Smooth muscle cell (in vitro differentiated cells): ENCODE results near the gene MPST. TPM values are rescaled to one million over a fixed set of nuclear protein-coding genes. Genes with fewer than 3 reads are reported as not detected.
"Not testable (repeated sequence)": the region's sequence is repeated elsewhere in the genome, so short reads cannot be mapped to it uniquely, and the experiment has no call there.

Experiments
- DNase-seq: peaks from one replicate; lab custom pipeline; 2025; ENCODE audit not compliant: unreplicated experiment; lab: John Stamatoyannopoulos, UW
- H2AFZ ChIP-seq: fragments of 200-600 bp; sonication (generic); 2 replicates; pipeline ENCODE4 v1.6.0; 2016; ENCODE audit warnings: antibody characterized with exemption, low read depth, mild to moderate bottlenecking
- H3F3A ChIP-seq: fragments of 200-600 bp; sonication (generic); 2 replicates; pipeline ENCODE4 v1.6.0; 2017; ENCODE audit warnings: antibody characterized with exemption, low read depth
- H3K27ac ChIP-seq: fragments of 200-600 bp; sonication (generic); 2 replicates; pipeline ENCODE4 v1.5.1; 2016; ENCODE audit warnings: low read depth, mild to moderate bottlenecking
- H3K27me3 ChIP-seq: fragments of 200-600 bp; sonication (generic); 2 replicates; pipeline ENCODE4 v1.6.1; 2016; ENCODE audit warnings: low read depth, mild to moderate bottlenecking
- H3K36me3 ChIP-seq: fragments of 200-600 bp; sonication (generic); 2 replicates; pipeline ENCODE4 v1.5.1; 2016; ENCODE audit warnings: low read depth
- H3K4me1 ChIP-seq: fragments of 200-600 bp; sonication (generic); 2 replicates; pipeline ENCODE4 v1.5.1; 2016; ENCODE audit warnings: low read depth
- H3K4me2 ChIP-seq: fragments of 200-600 bp; sonication (generic); 2 replicates; pipeline ENCODE4 v1.6.0; 2016; ENCODE audit warnings: mild to moderate bottlenecking
- H3K4me3 ChIP-seq: fragments of 200-600 bp; sonication (generic); 2 replicates; pipeline ENCODE4 v1.5.1; 2016; ENCODE audit warnings: mild to moderate bottlenecking
- H3K79me2 ChIP-seq: fragments of 200-600 bp; sonication (generic); 2 replicates; pipeline ENCODE4 v1.6.0; 2016; ENCODE audit warnings: low read depth, mild to moderate bottlenecking
- H3K9ac ChIP-seq: fragments of 200-600 bp; sonication (generic); 2 replicates; pipeline ENCODE4 v1.6.0; 2016; ENCODE audit warnings: low read depth
- H3K9me3 ChIP-seq: fragments of 200-600 bp; sonication (generic); replicated peaks from 2 replicates; pipeline ENCODE4 v1.5.1; 2016; ENCODE audit warnings: low read depth
- H4K20me1 ChIP-seq: fragments of 200-600 bp; sonication (generic); 2 replicates; pipeline ENCODE4 v1.6.0; 2016; ENCODE audit warnings: low read depth
- WGBS: methylation state at CpG from one replicate; pipeline ENCODE4 v1.1.7; 2016; ENCODE audit warnings: low lambda C conversion rate; 5-methylcytosine and 5-hydroxymethylcytosine counted together
- polyA plus RNA-seq: library from polyadenylated mRNA; unstranded; fragments of >200 nt; fragmentation: Nextera tagmentation; extraction: Ambion mirVana; gene quantifications from 2 replicates; pipeline ENCODE4 v1.2.1, GENCODE V29; 2016
- total RNA-seq: library from RNA; depleted of rRNA; stranded (reverse); fragments of >200 nt; gene quantifications from 2 replicates; pipeline ENCODE4 v1.2.3, GENCODE V29; 2014
- TF ChIP-seq, protein P1 (sequence below): fragments of 200-600 bp; sonication (generic); IDR thresholded peaks from 2 replicates; pipeline ENCODE4 v1.5.1; 2017; ENCODE audit warnings: borderline replicate concordance, mild to moderate bottlenecking, antibody characterized with exemption; ENCODE audit not compliant: insufficient read depth, poor library complexity, severe bottlenecking

MPST gene
- total and polyA plus RNA-seq, 2 experiments from 2014 or later, result 49.9 to 119 TPM

DNA sequence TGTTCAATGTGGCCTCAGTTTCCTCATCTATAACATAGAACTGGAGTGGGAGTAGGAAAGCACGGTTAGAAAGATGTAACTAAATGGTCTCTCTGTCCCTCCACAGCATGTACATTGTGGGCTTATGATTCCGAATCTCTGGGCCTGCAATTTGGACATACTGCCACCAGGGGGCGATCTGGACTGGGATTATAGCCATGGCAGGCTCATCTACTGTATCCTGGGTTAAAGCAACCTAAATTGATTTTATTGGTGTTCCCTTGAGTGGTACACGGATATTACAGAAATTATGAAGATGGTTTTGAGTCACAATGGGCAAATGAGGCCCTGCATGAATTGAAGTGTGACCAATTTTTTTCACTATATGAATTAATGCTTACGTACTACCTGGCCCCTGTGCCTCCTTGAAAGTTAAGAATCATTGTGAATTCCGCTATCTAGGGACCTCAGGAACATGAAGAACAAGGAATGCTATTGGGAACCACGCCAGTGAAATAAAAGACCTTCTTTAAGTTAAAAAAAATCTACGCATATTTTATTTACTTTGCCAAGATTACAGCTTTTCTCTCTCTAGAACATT, 33.2 kb upstream of the MPST start:
- H3K4me1 ChIP-seq, result no peaks in the 10 kb centered on the region
- H2AFZ ChIP-seq, result no peak overlapping the region
- no peaks in the 10 kb centered on the region for H3K79me2 ChIP-seq
- TF ChIP-seq, protein P1, sequence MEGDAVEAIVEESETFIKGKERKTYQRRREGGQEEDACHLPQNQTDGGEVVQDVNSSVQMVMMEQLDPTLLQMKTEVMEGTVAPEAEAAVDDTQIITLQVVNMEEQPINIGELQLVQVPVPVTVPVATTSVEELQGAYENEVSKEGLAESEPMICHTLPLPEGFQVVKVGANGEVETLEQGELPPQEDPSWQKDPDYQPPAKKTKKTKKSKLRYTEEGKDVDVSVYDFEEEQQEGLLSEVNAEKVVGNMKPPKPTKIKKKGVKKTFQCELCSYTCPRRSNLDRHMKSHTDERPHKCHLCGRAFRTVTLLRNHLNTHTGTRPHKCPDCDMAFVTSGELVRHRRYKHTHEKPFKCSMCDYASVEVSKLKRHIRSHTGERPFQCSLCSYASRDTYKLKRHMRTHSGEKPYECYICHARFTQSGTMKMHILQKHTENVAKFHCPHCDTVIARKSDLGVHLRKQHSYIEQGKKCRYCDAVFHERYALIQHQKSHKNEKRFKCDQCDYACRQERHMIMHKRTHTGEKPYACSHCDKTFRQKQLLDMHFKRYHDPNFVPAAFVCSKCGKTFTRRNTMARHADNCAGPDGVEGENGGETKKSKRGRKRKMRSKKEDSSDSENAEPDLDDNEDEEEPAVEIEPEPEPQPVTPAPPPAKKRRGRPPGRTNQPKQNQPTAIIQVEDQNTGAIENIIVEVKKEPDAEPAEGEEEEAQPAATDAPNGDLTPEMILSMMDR, result peak; percentile 55
- no peak overlapping the region for H3K9ac ChIP-seq
- no peaks in the 10 kb centered on the region for H3K36me3 ChIP-seq
- no peak for DNase-seq
- H3K4me2 ChIP-seq, result no peak overlapping the region
- H3K4me3 ChIP-seq, result no peak overlapping the region
- H4K20me1 ChIP-seq, result no peaks in the 10 kb centered on the region
- H3K27ac ChIP-seq, result no peak overlapping the region
- 64% methylated on average over 8 of the region's 8 CpGs for WGBS
- H3K9me3 ChIP-seq, result no peaks in the 10 kb centered on the region
- H3F3A ChIP-seq, result no peaks in the 10 kb centered on the region
- peaks cover 4% of the 10 kb centered on the region for H3K27me3 ChIP-seq

DNA sequence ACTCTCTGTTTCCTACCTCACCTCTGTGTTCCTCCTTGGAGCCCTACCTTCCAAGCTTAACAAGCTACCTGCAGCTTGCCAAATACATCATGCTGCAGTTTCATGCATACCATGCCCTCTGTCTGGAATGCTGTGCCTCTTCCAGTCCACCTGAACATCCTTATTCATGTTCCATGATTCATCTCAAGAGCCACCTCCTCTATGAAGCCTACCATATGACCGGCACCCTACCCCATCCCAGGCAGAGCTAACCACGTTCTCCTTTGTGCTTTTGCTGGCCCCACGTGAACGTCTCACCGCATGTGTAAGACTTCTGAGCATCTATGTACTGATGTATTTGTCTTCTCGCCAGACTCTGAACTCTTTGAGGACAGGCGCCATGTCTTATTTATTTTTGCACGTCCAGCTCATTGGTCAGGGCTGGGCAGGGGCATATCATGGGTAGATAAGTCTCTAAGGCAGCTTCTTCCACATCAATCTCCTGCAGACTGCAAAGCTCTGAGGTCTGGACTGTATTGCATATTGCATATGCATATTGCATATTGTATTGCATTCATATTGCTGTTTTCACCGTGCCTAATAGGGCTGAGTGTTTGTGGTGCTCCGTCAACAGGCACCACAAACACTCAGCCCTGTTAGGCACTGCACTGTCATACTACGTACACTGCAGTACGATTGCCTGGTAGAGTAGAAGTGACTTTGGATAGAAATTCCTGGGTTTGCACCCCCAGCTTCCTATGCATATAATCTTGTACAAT, 31.3 kb upstream of the MPST start:
- no peaks in the 10 kb centered on the region for H3K4me1 ChIP-seq
- no peak overlapping the region for H2AFZ ChIP-seq
- peaks cover 4% of the 10 kb centered on the region for H3K27me3 ChIP-seq
- H3K4me2 ChIP-seq, result no peak overlapping the region
- H3K27ac ChIP-seq, result no peak overlapping the region
- WGBS, result 84% methylated on average over 12 of the region's 12 CpGs
- no peak for DNase-seq
- no peak overlapping the region for H3K9ac ChIP-seq
- no peaks in the 10 kb centered on the region for H3F3A ChIP-seq
- H3K9me3 ChIP-seq, result no peaks in the 10 kb centered on the region
- H3K36me3 ChIP-seq, result no peaks in the 10 kb centered on the region
- no peaks in the 10 kb centered on the region for H4K20me1 ChIP-seq
- H3K79me2 ChIP-seq, result no peaks in the 10 kb centered on the region
- TF ChIP-seq, protein P1, result no peak
- no peak overlapping the region for H3K4me3 ChIP-seq

DNA sequence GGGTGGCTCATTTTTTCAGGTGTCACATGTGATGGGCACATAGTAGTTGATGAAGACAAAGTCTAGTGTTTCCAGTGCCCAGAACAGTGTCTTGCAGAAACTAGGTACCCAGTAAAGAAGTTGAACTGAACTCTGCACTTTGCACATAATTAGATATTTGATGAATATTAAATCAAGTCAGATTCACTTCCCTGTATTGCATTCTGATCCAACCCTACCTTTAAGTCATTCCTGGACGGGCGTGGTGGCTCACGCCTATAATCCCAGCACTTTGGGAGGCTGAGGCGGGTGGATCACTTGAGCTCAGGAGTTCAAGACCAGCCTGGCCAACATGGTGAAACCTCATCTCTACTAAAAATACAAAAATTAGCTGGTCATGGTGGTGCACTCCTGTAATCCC, 30.5 kb upstream of the MPST start:
- not testable (repeated sequence) for H4K20me1 ChIP-seq, H3K36me3 ChIP-seq, H3F3A ChIP-seq, H3K27me3 ChIP-seq, H2AFZ ChIP-seq, H3K27ac ChIP-seq, DNase-seq, H3K4me1 ChIP-seq, H3K79me2 ChIP-seq, H3K4me2 ChIP-seq, H3K9ac ChIP-seq, H3K4me3 ChIP-seq, H3K9me3 ChIP-seq
- 95% methylated on average over 4 of the region's 4 CpGs for WGBS

DNA sequence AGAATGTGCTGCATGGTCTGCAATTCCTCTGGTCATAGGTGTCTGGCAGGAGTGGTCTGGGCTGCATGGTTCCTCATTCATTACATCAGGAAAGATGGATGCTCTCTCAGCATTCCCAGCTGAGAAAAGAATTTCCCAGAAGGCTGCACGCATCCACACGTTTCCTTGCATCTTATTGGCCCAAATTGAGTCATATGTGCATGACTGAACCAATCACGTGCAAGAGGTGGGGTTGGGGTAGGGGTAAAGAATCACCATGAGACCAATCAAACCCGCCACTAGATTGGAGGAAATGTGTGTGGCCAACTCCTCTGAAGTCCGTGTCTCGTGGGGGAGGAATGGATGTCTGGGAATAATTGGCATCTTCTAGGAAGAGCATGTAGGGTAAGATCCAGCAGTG, 29.1 kb upstream of the MPST start:
- no peaks in the 10 kb centered on the region for H3K9me3 ChIP-seq
- H3K36me3 ChIP-seq, result no peaks in the 10 kb centered on the region
- no peaks in the 10 kb centered on the region for H3F3A ChIP-seq
- H3K4me2 ChIP-seq, result no peak overlapping the region
- no peak for DNase-seq
- no peak overlapping the region for H2AFZ ChIP-seq
- no peak overlapping the region for H3K9ac ChIP-seq
- no peak overlapping the region for H3K27ac ChIP-seq
- no peaks in the 10 kb centered on the region for H3K79me2 ChIP-seq
- peaks cover 4% of the 10 kb centered on the region for H3K27me3 ChIP-seq
- 94% methylated on average over 6 of the region's 6 CpGs for WGBS
- no peaks in the 10 kb centered on the region for H3K4me1 ChIP-seq
- no peak overlapping the region for H3K4me3 ChIP-seq
- TF ChIP-seq, protein P1, result no peak
- no peaks in the 10 kb centered on the region for H4K20me1 ChIP-seq
